Measurements from ENCODE around the gene KIF2A.

GRCh38 chr5:62340979-62341378 is 35.0 kb downstream of the KIF2A start:
- TF ChIP-seq YY1 (IDR thresholded peaks at IDR 0.05; ENCODE audit: low read depth) (no peak), MAX (IDR thresholded peaks at IDR 0.05) (no peak), CREB1 (IDR thresholded peaks at IDR 0.05; ENCODE audit: low read depth) (no peak), FOXM1 (IDR thresholded peaks at IDR 0.05; ENCODE audit: borderline replicate concordance, low read depth) (no peak), TAF1 (IDR thresholded peaks at IDR 0.05; ENCODE audit: low read depth) (no peak), EP300 (IDR thresholded peaks at IDR 0.05; ENCODE audit: borderline replicate concordance) (no peak), TCF12 (IDR thresholded peaks at IDR 0.05; ENCODE audit: low read depth) (no peak), NFIC (IDR thresholded peaks at IDR 0.05) (no peak), CEBPB (IDR thresholded peaks at IDR 0.05) (no peak), REST (IDR thresholded peaks at IDR 0.05; ENCODE audit: low read depth) (no peak), RAD21 (IDR thresholded peaks at IDR 0.05; ENCODE audit: low read depth) (no peak), EGR1 (IDR thresholded peaks at IDR 0.05) (no peak)

Measured in Ishikawa (cell line).